ENCODE measurements around the gene PTPRN2. TPM values are rescaled to one million over a fixed set of nuclear protein-coding genes. Genes with fewer than 3 reads are reported as not detected.

PTPRN2 gene
- polyA plus RNA-seq, 1 experiment = 0.02 TPM

DNA sequence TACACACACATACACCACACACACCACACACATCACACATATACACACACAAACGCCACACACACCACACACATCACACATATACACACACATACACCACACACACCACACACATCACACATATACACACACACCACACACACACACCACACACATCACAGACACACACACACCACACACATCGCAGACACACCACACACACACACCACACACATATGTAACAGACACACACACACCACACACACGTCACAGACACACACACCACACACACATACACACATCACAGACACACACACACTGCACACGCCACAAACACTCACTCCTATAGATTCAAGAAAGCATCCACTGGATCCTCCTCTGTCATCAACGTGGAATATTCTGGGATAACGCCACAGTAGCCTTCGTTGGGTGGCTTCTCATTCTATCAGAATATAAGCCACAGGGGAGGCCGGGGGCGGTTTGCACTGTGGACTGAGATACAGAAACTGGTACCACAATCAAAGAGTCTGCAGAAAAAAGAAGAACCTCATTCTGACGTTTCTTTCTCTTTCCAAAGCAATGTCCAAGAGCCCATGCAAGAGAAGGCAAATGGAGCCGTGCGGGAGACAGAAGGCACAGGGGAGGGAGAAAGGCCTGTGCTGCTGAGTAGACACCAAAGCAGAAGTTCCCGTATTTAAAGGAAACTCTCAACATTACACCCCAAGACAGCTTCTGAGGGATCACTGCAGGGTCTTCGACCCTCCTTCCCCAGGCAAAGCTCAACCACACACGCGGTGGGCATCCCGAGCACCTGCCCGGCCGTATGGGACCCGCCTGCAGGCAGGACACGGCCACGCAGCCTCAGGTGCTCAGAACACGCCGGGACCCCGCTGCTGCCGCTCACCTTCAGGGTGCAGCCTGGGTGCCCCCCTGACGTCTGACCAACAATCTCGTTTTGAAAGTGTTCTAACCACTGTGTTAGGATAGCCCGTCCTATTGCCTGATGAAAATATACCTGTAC, 929.6 kb downstream of the PTPRN2 start:
- Histone ChIP-seq H3K27me3 (ENCODE audit: control insufficient read depth, insufficient read depth, low read length) (no peaks in the 10 kb centered on the region), H3K4me3 (ENCODE audit: low read depth, low read length) (no peak overlapping the region), H3K9me3 (ENCODE audit: control insufficient read depth, insufficient read depth, low read length) (peaks cover 82% of the 10 kb centered on the region), H3K27ac (ENCODE audit: low read depth, low read length) (no peak overlapping the region)
- ChIA-PET POLR2A (no interaction called here), CTCF (no interaction called here)
- no peak for DNase-seq (ENCODE audit: low read depth, low spot score)
- TF ChIP-seq, protein P1, sequence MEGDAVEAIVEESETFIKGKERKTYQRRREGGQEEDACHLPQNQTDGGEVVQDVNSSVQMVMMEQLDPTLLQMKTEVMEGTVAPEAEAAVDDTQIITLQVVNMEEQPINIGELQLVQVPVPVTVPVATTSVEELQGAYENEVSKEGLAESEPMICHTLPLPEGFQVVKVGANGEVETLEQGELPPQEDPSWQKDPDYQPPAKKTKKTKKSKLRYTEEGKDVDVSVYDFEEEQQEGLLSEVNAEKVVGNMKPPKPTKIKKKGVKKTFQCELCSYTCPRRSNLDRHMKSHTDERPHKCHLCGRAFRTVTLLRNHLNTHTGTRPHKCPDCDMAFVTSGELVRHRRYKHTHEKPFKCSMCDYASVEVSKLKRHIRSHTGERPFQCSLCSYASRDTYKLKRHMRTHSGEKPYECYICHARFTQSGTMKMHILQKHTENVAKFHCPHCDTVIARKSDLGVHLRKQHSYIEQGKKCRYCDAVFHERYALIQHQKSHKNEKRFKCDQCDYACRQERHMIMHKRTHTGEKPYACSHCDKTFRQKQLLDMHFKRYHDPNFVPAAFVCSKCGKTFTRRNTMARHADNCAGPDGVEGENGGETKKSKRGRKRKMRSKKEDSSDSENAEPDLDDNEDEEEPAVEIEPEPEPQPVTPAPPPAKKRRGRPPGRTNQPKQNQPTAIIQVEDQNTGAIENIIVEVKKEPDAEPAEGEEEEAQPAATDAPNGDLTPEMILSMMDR (IDR thresholded peaks at IDR 0.05; ENCODE audit: low read depth, low read length) = no peak

- Histone ChIP-seq H3K27me3 (ENCODE audit: control insufficient read depth, insufficient read depth, low read length) (no peaks in the 10 kb centered on the region), H3K27ac (ENCODE audit: low read depth, low read length) (no peak overlapping the region), H3K4me3 (ENCODE audit: low read depth, low read length) (no peak overlapping the region), H3K9me3 (ENCODE audit: control insufficient read depth, insufficient read depth, low read length) (peaks cover 82% of the 10 kb centered on the region)
- POLR2A ChIA-PET = no interaction called here
- DNase-seq (ENCODE audit: low read depth, low spot score) = no peak
- TF ChIP-seq, protein P1 (IDR thresholded peaks at IDR 0.05; ENCODE audit: low read depth, low read length) = no peak
- CTCF ChIA-PET = no interaction called here
Observed at GRCh38 chr7:157656195-157656769, 931.3 kb downstream of the PTPRN2 start.

DNA sequence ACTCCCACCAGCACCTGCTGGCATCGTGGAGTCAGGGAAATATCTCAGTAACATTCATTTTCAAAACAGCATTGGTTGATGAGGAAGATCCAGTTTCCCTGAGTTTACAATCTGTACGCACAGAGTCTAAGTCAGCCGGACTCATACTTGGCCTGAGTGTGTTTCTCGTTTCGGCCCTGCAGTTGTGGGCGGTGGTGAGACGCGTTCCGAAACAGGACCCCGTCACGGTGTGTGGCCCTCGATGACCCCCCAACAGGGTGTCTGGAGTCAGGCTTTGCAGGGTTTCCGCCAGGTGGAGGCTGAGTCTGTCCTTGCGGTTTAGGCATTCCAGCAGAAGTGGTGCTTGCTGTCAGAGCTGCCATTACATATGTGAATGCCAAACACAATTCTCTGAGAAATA, 933.3 kb downstream of the PTPRN2 start:
- DNase-seq (ENCODE audit: low read depth, low spot score) = no peak
- no peak overlapping the region for H3K27ac ChIP-seq (ENCODE audit: low read depth, low read length)
- TF ChIP-seq, protein P1 (IDR thresholded peaks at IDR 0.05; ENCODE audit: low read depth, low read length) = no peak
- no peaks in the 10 kb centered on the region for H3K27me3 ChIP-seq (ENCODE audit: control insufficient read depth, insufficient read depth, low read length)
- POLR2A ChIA-PET = no interaction called here
- H3K9me3 ChIP-seq (ENCODE audit: control insufficient read depth, insufficient read depth, low read length) = peaks cover 91% of the 10 kb centered on the region
- CTCF ChIA-PET = no interaction called here
- no peak overlapping the region for H3K4me3 ChIP-seq (ENCODE audit: low read depth, low read length)

DNA sequence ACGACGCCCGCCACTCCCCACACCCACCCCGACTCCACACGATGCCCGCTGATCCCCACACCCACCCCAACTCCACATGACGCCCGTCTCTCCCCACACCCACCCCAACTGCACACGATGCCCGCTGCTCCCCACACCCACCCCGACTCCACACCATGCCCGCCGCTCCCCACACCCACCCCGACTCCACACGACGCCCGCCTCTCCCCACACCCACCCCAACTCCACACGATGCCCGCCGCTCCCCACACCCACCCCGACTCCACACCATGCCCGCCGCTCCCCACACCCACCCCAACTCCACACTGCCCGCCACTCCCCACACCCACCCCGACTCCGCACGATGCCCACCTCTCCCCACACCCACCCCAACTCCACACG, 933.8 kb downstream of the PTPRN2 start:
- POLR2A ChIA-PET = no interaction called here
- no peak overlapping the region for H3K27ac ChIP-seq (ENCODE audit: low read depth, low read length)
- H3K27me3 ChIP-seq (ENCODE audit: control insufficient read depth, insufficient read depth, low read length) = no peaks in the 10 kb centered on the region
- no peak overlapping the region for H3K4me3 ChIP-seq (ENCODE audit: low read depth, low read length)
- no peak for DNase-seq (ENCODE audit: low read depth, low spot score)
- CTCF ChIA-PET = no interaction called here
- H3K9me3 ChIP-seq (ENCODE audit: control insufficient read depth, insufficient read depth, low read length) = peaks cover 91% of the 10 kb centered on the region
- TF ChIP-seq, protein P1 (IDR thresholded peaks at IDR 0.05; ENCODE audit: low read depth, low read length) = no peak
